Thyroid gland (tissue), 4 donors: ENCODE data around the gene GALNT9. TPM values are rescaled to one million over a fixed set of nuclear protein-coding genes. Genes with fewer than 3 reads are reported as not detected.
A peak's percentile ranks its signal among the peaks of the same experiment; 100 is the strongest.

ENCODE experiments used
- DNase-seq, 2 donors: peaks; one replicate each; pipeline ENCODE4 v3.0.0-alpha.2; 2019
- H3K27ac ChIP-seq, 3 donors: fragments of 200-600 bp; sonication (generic); 1 replicate in 2 of 3; 2 replicates in 1 of 3; pipeline ENCODE4 v1.5.1; 2016 to 2019; ENCODE audit warnings: mild to moderate bottlenecking in 1 of 3, moderate library complexity in 1 of 3
- H3K27me3 ChIP-seq: fragments of 200-600 bp; sonication (generic); one replicate; pipeline ENCODE4 v1.5.1; 2019
- H3K36me3 ChIP-seq, 2 donors: fragments of 200-600 bp; sonication (generic); one replicate each; pipeline ENCODE4 v1.5.1; 2016 to 2019
- H3K4me1 ChIP-seq, 2 donors: fragments of 200-600 bp; sonication (generic); one replicate each; pipeline ENCODE4 v1.5.1; 2017 to 2019
- H3K4me3 ChIP-seq, 3 donors: fragments of 200-600 bp; sonication (generic); replicated peaks in 1 of 3; 1 replicate in 2 of 3; 2 replicates in 1 of 3; pipeline ENCODE4 v1.5.1; 2016; ENCODE audit warnings: mild to moderate bottlenecking in 1 of 3
- H3K9me3 ChIP-seq: fragments of 200-600 bp; sonication (generic); one replicate; pipeline ENCODE4 v1.5.1; 2017
- POLR2A ChIP-seq, 2 donors: fragments of 450-650 bp; IDR thresholded peaks; one replicate each; pipeline ENCODE4 v1.6.1; 2017; ENCODE audit warnings: antibody characterized with exemption in 2 of 2, mild to moderate bottlenecking in 2 of 2, moderate library complexity in 1 of 2
- WGBS, 2 donors: methylation state at CpG; one replicate each; pipeline ENCODE4 v1.1.5; 2017; 5-methylcytosine and 5-hydroxymethylcytosine counted together
- intact Hi-C: fragments of 100-400 bp; cut with DNase I; formaldehyde crosslinking; loops from one replicate; pipeline ENCODE4 v1.15.1; 2023
- total RNA-seq, 4 donors: library from RNA; depleted of rRNA; stranded (reverse); fragments of >200 nt; gene quantifications; one replicate each; pipeline ENCODE4 v1.2.3, GENCODE V29; 2016
- TF ChIP-seq, protein P1 (sequence below), 6 experiments: fragments of 200-600 bp in 3 of 6; fragments of 450-650 bp in 3 of 6; sonication (generic) in 3 of 6; IDR thresholded peaks; one replicate each; pipeline ENCODE4 v1.5.1; 2016 to 2019; ENCODE audit warnings: antibody characterized with exemption in 6 of 6, mild to moderate bottlenecking in 2 of 6, inconsistent platforms in 1 of 6, moderate library complexity in 1 of 6

Gene GALNT9
- total RNA-seq, 4 donors from 2014 or later: 2.2 to 29.2 (median 15.9) TPM

DNA sequence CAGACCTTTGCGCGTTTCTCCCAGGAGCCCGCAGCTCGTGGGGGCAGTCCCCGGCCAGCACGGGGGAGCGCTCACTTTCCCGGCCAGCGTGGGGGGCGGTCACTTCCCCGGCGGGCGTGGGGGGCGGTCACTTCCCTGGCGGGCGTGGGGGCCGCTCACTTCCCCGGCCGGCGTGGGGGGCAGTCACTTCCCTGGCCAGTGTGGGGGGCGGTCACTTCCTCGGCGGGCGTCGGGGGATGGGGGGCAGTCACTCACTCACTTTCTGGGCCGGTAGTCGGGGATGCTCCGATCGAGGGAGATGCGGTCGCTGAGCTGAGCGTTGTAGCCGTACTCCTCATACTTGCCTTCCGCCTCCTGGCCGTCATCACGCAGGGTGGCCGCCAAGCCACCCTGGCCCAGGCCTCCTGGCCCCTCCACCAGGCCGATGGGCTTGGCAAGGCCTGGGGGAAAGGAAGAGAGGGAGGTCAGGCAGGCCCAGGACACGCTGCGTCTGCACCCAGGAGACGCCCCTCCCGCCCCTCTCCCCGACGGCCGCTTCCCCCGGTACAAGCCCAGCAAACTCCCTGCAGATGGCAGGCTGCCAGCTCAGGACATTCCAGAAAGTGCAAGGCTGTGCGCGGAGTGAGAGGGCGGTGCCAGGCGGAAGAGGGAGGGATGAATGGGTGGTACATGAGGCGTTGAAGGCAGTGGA lies 43.3 kb downstream of the GALNT9 start:
- no peaks in the 10 kb centered on the region for H3K27me3 ChIP-seq
- peaks cover 16 to 45% of the 10 kb centered on the region in 2 donors for H3K4me1 ChIP-seq
- no peaks in the 10 kb centered on the region for H3K36me3 ChIP-seq
- H3K9me3 ChIP-seq: no peaks in the 10 kb centered on the region
- intact Hi-C loops: no loop called here
- H3K4me3 ChIP-seq: no peak overlapping the region
- DNase-seq: peak; percentile 96
- WGBS, 2 donors: 12 to 17% methylated on average over 18 to 22 of the region's 51 CpGs
- no peak for TF ChIP-seq POLR2A (IDR thresholded peaks at IDR 0.05)
- TF ChIP-seq, protein P1, sequence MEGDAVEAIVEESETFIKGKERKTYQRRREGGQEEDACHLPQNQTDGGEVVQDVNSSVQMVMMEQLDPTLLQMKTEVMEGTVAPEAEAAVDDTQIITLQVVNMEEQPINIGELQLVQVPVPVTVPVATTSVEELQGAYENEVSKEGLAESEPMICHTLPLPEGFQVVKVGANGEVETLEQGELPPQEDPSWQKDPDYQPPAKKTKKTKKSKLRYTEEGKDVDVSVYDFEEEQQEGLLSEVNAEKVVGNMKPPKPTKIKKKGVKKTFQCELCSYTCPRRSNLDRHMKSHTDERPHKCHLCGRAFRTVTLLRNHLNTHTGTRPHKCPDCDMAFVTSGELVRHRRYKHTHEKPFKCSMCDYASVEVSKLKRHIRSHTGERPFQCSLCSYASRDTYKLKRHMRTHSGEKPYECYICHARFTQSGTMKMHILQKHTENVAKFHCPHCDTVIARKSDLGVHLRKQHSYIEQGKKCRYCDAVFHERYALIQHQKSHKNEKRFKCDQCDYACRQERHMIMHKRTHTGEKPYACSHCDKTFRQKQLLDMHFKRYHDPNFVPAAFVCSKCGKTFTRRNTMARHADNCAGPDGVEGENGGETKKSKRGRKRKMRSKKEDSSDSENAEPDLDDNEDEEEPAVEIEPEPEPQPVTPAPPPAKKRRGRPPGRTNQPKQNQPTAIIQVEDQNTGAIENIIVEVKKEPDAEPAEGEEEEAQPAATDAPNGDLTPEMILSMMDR (IDR thresholded peaks at IDR 0.05): no peak
- H3K27ac ChIP-seq: peak overlapping the region in 2 of 3 donors; percentile 46 to 66

DNA sequence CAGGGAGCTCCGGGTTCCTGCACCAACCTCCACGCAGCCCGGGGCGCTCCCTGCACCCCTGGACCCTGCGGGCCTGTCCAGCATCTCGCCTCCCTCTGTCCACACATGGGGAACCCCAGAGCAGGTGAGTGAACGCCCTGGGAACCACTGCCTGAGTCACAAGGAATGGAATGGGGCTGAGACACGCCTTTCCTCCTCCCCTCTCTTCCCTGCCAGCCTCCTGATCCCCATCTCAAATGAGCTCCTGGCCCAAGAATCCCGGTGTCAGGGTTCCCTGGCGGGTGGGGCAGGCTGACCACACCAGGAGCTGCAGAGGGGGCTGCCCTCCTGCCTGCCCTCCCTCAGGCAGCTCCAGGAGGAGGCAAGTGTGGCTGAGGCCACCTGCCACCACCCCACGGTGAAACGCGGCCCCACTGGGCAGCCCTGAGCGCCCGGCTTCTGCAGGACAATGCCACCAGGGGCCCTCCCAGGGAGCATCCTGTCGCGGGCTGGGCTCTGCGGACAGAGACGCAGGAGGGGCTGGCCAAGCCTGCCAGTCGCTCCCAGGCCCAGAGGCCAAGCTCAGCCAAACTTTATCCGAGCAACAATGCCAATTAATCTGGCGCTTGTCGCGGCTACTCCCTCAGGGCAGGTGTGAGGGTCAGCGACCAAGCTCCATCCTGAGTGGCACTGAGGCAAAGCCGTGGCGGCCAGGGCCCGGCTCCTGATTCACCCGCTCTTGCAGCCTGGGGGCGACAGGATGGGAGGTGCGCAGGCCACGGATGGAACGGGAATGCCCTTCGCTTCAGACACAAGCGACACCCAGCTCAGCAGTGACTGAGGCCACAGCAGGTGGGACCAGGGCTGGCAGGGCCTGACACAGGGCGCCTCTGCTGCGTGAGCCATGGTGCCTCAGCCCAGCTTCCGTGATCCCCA lies 44.3 kb downstream of the GALNT9 start:
- Histone ChIP-seq H3K36me3 (no peaks in the 10 kb centered on the region), H3K27me3 (no peaks in the 10 kb centered on the region), H3K4me3 (no peak overlapping the region), H3K9me3 (no peaks in the 10 kb centered on the region), H3K4me1 (peaks cover 14 to 43% of the 10 kb centered on the region in 2 donors), H3K27ac (peak overlapping the region in 2 of 3 donors; percentile 46 to 66)
- WGBS, 2 donors: 80 to 81% methylated on average over 23 to 26 of the region's 38 CpGs
- DNase-seq: peak in 1 of 2 donors; percentile 20
- intact Hi-C loops: no loop called here
- TF ChIP-seq, protein P1 (IDR thresholded peaks at IDR 0.05): no peak
- TF ChIP-seq POLR2A (IDR thresholded peaks at IDR 0.05): no peak

DNA sequence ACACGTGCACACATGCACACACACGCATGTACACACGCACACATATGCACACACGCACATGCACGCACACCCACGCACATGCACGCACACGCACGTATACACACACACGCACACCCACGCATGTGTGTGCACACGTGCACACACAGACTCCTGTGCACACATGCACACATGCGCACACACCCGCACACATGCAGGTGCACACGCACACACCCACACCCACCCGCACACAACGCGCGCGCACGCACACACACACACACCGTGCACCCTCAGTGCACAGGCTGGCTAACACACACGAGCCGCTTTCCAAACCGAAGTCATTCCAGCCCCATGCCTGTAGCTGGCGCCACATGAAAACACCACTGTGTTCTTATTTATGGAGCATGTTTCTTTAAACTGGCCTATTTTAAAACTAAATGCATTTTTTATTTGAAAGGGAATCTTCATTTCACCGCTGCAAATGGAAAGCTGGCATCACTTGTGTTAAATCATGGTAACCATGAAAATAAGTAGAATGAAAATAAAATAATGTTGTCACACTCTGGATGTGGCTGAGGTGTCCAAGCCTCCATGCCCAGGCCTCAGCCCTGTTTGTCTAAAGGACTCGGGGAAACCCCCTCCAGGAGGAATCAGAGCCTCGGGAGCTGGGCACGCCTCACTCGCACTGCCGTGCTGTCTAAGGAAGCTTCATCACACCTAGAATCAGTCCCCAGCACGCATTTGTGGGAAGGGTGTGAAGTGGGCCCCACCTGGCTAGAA lies 45.1 kb downstream of the GALNT9 start:
- Histone ChIP-seq H3K4me3 (no peak overlapping the region), H3K27me3 (no peaks in the 10 kb centered on the region), H3K36me3 (no peaks in the 10 kb centered on the region), H3K9me3 (no peaks in the 10 kb centered on the region), H3K27ac (no peak overlapping the region), H3K4me1 (peaks cover 6 to 35% of the 10 kb centered on the region in 2 donors)
- 76 to 86% methylated on average over 32 to 33 of the region's 33 CpGs for WGBS, 2 donors
- intact Hi-C loops: no loop called here
- TF ChIP-seq, protein P1 (IDR thresholded peaks at IDR 0.05): peak in 2 of 6 experiments; percentile 14 to 21
- TF ChIP-seq POLR2A (IDR thresholded peaks at IDR 0.05): no peak
- DNase-seq: no peak

DNA sequence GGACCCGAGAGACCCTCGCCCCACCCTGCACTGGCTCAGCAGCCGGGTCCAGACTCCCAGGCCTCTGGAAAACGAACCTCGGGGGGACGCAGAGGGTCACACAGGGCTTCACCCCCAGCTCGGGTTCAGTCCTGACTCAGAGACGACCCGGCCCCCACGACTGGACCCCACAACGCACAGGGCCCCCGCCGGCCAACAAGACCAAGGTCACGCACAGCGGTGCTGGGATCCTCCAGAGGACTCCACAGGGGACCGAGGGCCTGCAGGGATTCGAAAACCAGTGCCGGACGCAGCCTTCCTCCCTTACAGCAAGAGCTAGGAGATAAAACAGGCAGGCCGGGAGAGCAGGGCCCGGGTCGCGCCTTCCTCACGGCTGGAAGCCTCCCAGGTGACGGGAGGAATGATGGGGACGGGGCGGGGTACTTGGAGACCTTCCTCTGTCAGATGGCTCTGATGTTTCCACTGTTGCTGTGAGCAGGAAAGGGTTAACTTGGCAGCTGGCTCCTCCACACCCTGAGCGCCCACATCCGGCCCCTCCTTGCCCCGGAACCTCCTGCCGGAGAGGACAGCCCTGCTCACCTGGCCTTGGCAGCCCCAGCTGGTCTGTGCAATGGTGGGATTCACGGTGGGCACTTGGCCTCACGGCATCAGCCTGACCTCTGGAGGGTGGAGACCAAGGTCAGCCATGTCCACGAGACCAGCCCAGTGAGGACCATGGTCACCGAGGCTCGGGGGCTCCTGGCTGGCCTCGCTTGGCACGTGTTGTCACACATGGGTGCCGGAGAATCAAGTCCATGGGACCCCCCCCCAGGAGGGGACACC lies 46.2 kb downstream of the GALNT9 start:
- H3K36me3 ChIP-seq: no peaks in the 10 kb centered on the region
- DNase-seq: no peak
- H3K27ac ChIP-seq: no peak overlapping the region
- peaks cover 0 to 26% of the 10 kb centered on the region in 2 donors for H3K4me1 ChIP-seq
- 58 to 69% methylated on average over 8 to 25 of the region's 39 CpGs for WGBS, 2 donors
- TF ChIP-seq POLR2A (IDR thresholded peaks at IDR 0.05): no peak
- TF ChIP-seq, protein P1 (IDR thresholded peaks at IDR 0.05): no peak
- H3K9me3 ChIP-seq: no peaks in the 10 kb centered on the region
- no peak overlapping the region for H3K4me3 ChIP-seq
- no peaks in the 10 kb centered on the region for H3K27me3 ChIP-seq
- intact Hi-C loops: no loop called here
